IMR-90 (cell line): ENCODE results near the gene CCDC43. TPM values are rescaled to one million over a fixed set of nuclear protein-coding genes. Genes with fewer than 3 reads are reported as not detected.

ENCODE experiments used
- ATAC-seq: fragments of 200-7000 bp; cut with Tn5 transposase; 2 replicates; pipeline ENCODE4 v1.9.1; 2020; ENCODE audit warnings: low read depth, mild to moderate bottlenecking, moderate library complexity
- BruUV-seq: library from RNA; stranded (reverse); fragments of 400-500 nt; replicated peaks from 2 replicates; lab custom pipeline; 2021; lab: Mats Ljungman, UMichigan
- CTCF ChIA-PET: fragments of 300-600 bp; formaldehyde crosslinking; extraction: SDS; loops from one replicate; lab custom pipeline; 2021; ENCODE audit warnings: antibody characterized with exemption; lab: Yijun Ruan, JAX
- POLR2A ChIA-PET: fragments of 300-600 bp; sonication (Branson Sonifier 250); formaldehyde crosslinking; loops from one replicate; lab custom pipeline; 2022; ENCODE audit warnings: antibody characterized with exemption; ENCODE audit not compliant: unreplicated experiment; lab: Charles Lee
- DNase-seq: peaks from one replicate; pipeline ENCODE4 v3.0.0; 2013
- H2AFZ ChIP-seq: replicated peaks from 2 replicates; pipeline ENCODE3; 2013; ENCODE audit warnings: low read length, mild to moderate bottlenecking; ENCODE audit not compliant: poor library complexity
- H2AK5ac ChIP-seq: 2 replicates; pipeline ENCODE4 v1.6.1; 2013; ENCODE audit warnings: low read depth, low read length, inconsistent platforms
- H2AK9ac ChIP-seq: replicated peaks from 2 replicates; pipeline ENCODE3; 2013; ENCODE audit warnings: mild to moderate bottlenecking, low read depth, low read length, moderate library complexity; ENCODE audit not compliant: poor library complexity
- H2BK120ac ChIP-seq: 2 replicates; pipeline ENCODE4 v1.6.1; 2013; ENCODE audit warnings: low read depth, low read length, inconsistent platforms
- H2BK15ac ChIP-seq: 3 replicates; pipeline ENCODE4 v1.6.1; 2013; ENCODE audit warnings: low read depth, low read length, inconsistent platforms
- H2BK20ac ChIP-seq: 2 replicates; pipeline ENCODE4 v1.6.1; 2013; ENCODE audit warnings: low read depth, mild to moderate bottlenecking, inconsistent platforms, low read length, moderate library complexity
- H2BK5ac ChIP-seq: 2 replicates; pipeline ENCODE4 v1.6.1; 2013; ENCODE audit warnings: mild to moderate bottlenecking, low read depth, low read length, inconsistent platforms; ENCODE audit not compliant: poor library complexity, severe bottlenecking
- H3K14ac ChIP-seq: replicated peaks from 2 replicates; pipeline ENCODE4 v1.6.1; 2013; ENCODE audit warnings: low read depth, low read length, inconsistent platforms
- H3K18ac ChIP-seq: 2 replicates; pipeline ENCODE4 v1.6.1; 2013; ENCODE audit warnings: low read depth, low read length, control low read depth
- H3K23ac ChIP-seq: 2 replicates; pipeline ENCODE4 v1.6.1; 2013; ENCODE audit warnings: low read depth, low read length, inconsistent platforms
- H3K27ac ChIP-seq: 2 replicates; pipeline ENCODE4 v1.5.1; 2013; ENCODE audit warnings: mild to moderate bottlenecking, control low read depth, low read length; ENCODE audit not compliant: insufficient read depth
- H3K27me3 ChIP-seq: 2 replicates; pipeline ENCODE4 v1.6.1; 2013; ENCODE audit warnings: low read length; ENCODE audit not compliant: control insufficient read depth, insufficient read depth
- H3K36me3 ChIP-seq: 2 replicates; pipeline ENCODE4 v1.6.1; 2013; ENCODE audit warnings: low read length, mixed read lengths; ENCODE audit not compliant: control insufficient read depth, insufficient read depth
- H3K4ac ChIP-seq: 2 replicates; pipeline ENCODE4 v1.6.1; 2013; ENCODE audit warnings: low read depth, low read length, inconsistent platforms
- H3K4me1 ChIP-seq: 2 replicates; pipeline ENCODE4 v1.6.1; 2013; ENCODE audit warnings: low read length, mixed read lengths; ENCODE audit not compliant: control insufficient read depth, insufficient read depth
- H3K4me2 ChIP-seq: 2 replicates; pipeline ENCODE4 v1.6.1; 2013; ENCODE audit warnings: low read depth, mild to moderate bottlenecking, control low read depth, low read length, moderate library complexity
- H3K4me3 ChIP-seq: 2 replicates; pipeline ENCODE4 v1.5.1; 2013; ENCODE audit warnings: low read depth, mild to moderate bottlenecking, control low read depth, low read length, moderate library complexity; ENCODE audit not compliant: insufficient read depth
- H3K56ac ChIP-seq: 2 replicates; pipeline ENCODE4 v1.6.1; 2013; ENCODE audit warnings: low read length, inconsistent platforms; ENCODE audit not compliant: insufficient read depth; ENCODE audit errors: extremely low read depth
- H3K79me1 ChIP-seq, 2 experiments: 2 replicates each; pipeline ENCODE4 v1.6.1; 2013; ENCODE audit warnings: low read length in 2 of 2, inconsistent platforms in 1 of 2, low read depth in 1 of 2
- H3K9ac ChIP-seq: 2 replicates; pipeline ENCODE4 v1.6.1; 2013; ENCODE audit warnings: low read depth, low read length, control low read depth
- H3K9me1 ChIP-seq: 2 replicates; pipeline ENCODE4 v1.6.1; 2013; ENCODE audit warnings: low read length, inconsistent platforms; ENCODE audit not compliant: insufficient read depth
- H3K9me3 ChIP-seq: 2 replicates; pipeline ENCODE4 v1.6.1; 2013; ENCODE audit warnings: low read length; ENCODE audit not compliant: control insufficient read depth, insufficient read depth
- H4K20me1 ChIP-seq: 2 replicates; pipeline ENCODE4 v1.6.1; 2013; ENCODE audit warnings: low read length, inconsistent platforms; ENCODE audit not compliant: insufficient read depth
- H4K5ac ChIP-seq: 2 replicates; pipeline ENCODE4 v1.6.1; 2013; ENCODE audit warnings: mild to moderate bottlenecking, low read depth, low read length, control low read depth
- H4K8ac ChIP-seq, 2 experiments: 2 replicates each; pipeline ENCODE4 v1.6.1; 2013; ENCODE audit warnings: low read depth in 2 of 2, low read length in 2 of 2, control low read depth in 1 of 2, inconsistent platforms in 1 of 2
- H4K91ac ChIP-seq: 2 replicates; pipeline ENCODE4 v1.6.1; 2013; ENCODE audit warnings: low read depth, low read length, inconsistent platforms; ENCODE audit not compliant: insufficient read depth
- BHLHE40 ChIP-seq: fragments of 150-350 bp; IDR thresholded peaks from 2 replicates; pipeline ENCODE4 v1.6.1; 2016; ENCODE audit warnings: mild to moderate bottlenecking, low read depth, low read length
- CEBPB ChIP-seq: IDR thresholded peaks from 2 replicates; pipeline ENCODE4 v1.6.1; 2012; ENCODE audit warnings: low read depth, low read length, improper control_type of control experiment
- CHD1 ChIP-seq: IDR thresholded peaks from 2 replicates; pipeline ENCODE4 v1.6.1; 2012; ENCODE audit warnings: low read depth, low read length, improper control_type of control experiment
- CTCF ChIP-seq: conservative IDR thresholded peaks from 2 replicates; pipeline ENCODE4 v1.5.1; 2012; ENCODE audit warnings: mild to moderate bottlenecking, low read depth, low read length, improper control_type of control experiment
- ELK1 ChIP-seq: fragments of 150-350 bp; IDR thresholded peaks from 2 replicates; pipeline ENCODE4 v1.6.1; 2016; ENCODE audit warnings: low read depth, mild to moderate bottlenecking, low read length, moderate library complexity, borderline replicate concordance
- FOS ChIP-seq: fragments of 150-350 bp; IDR thresholded peaks from 2 replicates; pipeline ENCODE4 v1.6.1; 2016; ENCODE audit warnings: low read depth, low read length
- MAFK ChIP-seq: IDR thresholded peaks from 2 replicates; pipeline ENCODE4 v1.6.1; 2012; ENCODE audit warnings: low read depth, low read length, improper control_type of control experiment
- MAZ ChIP-seq: IDR thresholded peaks from 2 replicates; pipeline ENCODE4 v1.6.1; 2012; ENCODE audit warnings: low read depth, mild to moderate bottlenecking, low read length, improper control_type of control experiment, moderate library complexity, borderline replicate concordance
- MXI1 ChIP-seq: IDR thresholded peaks from 2 replicates; pipeline ENCODE4 v1.6.1; 2012; ENCODE audit warnings: low read depth, mild to moderate bottlenecking, low read length, moderate library complexity, borderline replicate concordance
- NFE2L2 ChIP-seq: fragments of 150-350 bp; IDR thresholded peaks from 2 replicates; pipeline ENCODE4 v1.6.1; 2016; ENCODE audit warnings: low read depth, mild to moderate bottlenecking, low read length
- POLR2A ChIP-seq: IDR thresholded peaks from 2 replicates; pipeline ENCODE4 v1.6.1; 2012; ENCODE audit warnings: mild to moderate bottlenecking, low read depth, low read length
- RAD21 ChIP-seq: IDR thresholded peaks from 2 replicates; pipeline ENCODE4 v1.6.1; 2012; ENCODE audit warnings: low read length, improper control_type of control experiment
- RCOR1 ChIP-seq: IDR thresholded peaks from 2 replicates; pipeline ENCODE4 v1.6.1; 2012; ENCODE audit warnings: mild to moderate bottlenecking, low read length, improper control_type of control experiment; ENCODE audit not compliant: insufficient replicate concordance
- RFX5 ChIP-seq: IDR thresholded peaks from 2 replicates; pipeline ENCODE4 v1.8.0; 2012; ENCODE audit warnings: low read depth, mild to moderate bottlenecking, low read length, moderate library complexity
- SMC3 ChIP-seq: fragments of 150-350 bp; IDR thresholded peaks from 2 replicates; pipeline ENCODE4 v1.6.1; 2016; ENCODE audit warnings: low read depth, mild to moderate bottlenecking, antibody characterized with exemption, low read length, moderate library complexity
- USF2 ChIP-seq: fragments of 150-350 bp; IDR thresholded peaks from 2 replicates; pipeline ENCODE4 v1.6.1; 2017; ENCODE audit warnings: mild to moderate bottlenecking, antibody characterized with exemption, low read length, low read depth
- WGBS, 2 experiments: methylation state at CpG; one replicate each; pipeline versions ENCODE4 v1.1.5 to v1.1.7; 2013; ENCODE audit warnings: missing lambda C conversion rate in 2 of 2; ENCODE audit not compliant: insufficient read length in 1 of 2; ENCODE audit errors: extremely low coverage in 2 of 2; 5-methylcytosine and 5-hydroxymethylcytosine counted together
- dilution Hi-C: fragments of 300-500 bp; cut with HindIII; formaldehyde crosslinking; loops from one replicate; pipeline ENCODE4 v1.14.3; 2018; ENCODE audit warnings: low sequenced_read_pairs; ENCODE audit not compliant: unreplicated experiment
- in situ Hi-C: fragments of 300-500 bp; cut with MboI; formaldehyde crosslinking; loops from 3 replicates; pipeline ENCODE4 v1.14.3; 2019; ENCODE audit warnings: low sequenced_read_pairs, inconsistent platforms, mixed read lengths
- intact Hi-C: fragments of 100-400 bp; cut with micrococcal nuclease; formaldehyde crosslinking; loops from 2 replicates; pipeline ENCODE4 v1.10.0; 2022
- polyA plus RNA-seq, 3 experiments: library from polyadenylated mRNA; depleted of rRNA; stranded (reverse); fragments of >200 nt; gene quantifications; 2 replicates each; pipeline ENCODE4 v1.2.3, GENCODE V29; 2012; ENCODE audit warnings: low replicate concordance in 1 of 3
- total RNA-seq: library from RNA; depleted of rRNA; stranded (reverse); fragments of >200 nt; gene quantifications from 2 replicates; pipeline ENCODE4 v1.2.3, GENCODE V29; 2012

The CCDC43 gene
- total and polyA plus RNA-seq, 2 of the 4 experiments (the other 2 are of a cell fraction) = 11.3 to 20.8 TPM

- Histone ChIP-seq H3K79me1 (peaks cover 0 to 1% of the 10 kb centered on the region in 2 experiments; a peak in 1 of 4 replicates), H2BK120ac (no peak overlapping the region), H2BK15ac (no peak overlapping the region), H4K91ac (no peak overlapping the region), H3K18ac (no peak overlapping the region), H2AK5ac (no peak overlapping the region), H4K8ac (no peak overlapping the region), H3K23ac (no peak overlapping the region), H3K9me3 (no peaks in the 10 kb centered on the region), H3K14ac (no peak overlapping the region), H3K4me2 (no peak overlapping the region), H3K27me3 (no peaks in the 10 kb centered on the region), H2BK5ac (no peak overlapping the region), H4K5ac (no peak overlapping the region), H2BK20ac (no peak overlapping the region), H3K56ac (no peak overlapping the region), H2AK9ac (no peak overlapping the region), H3K4me1 (peaks cover 2% of the 10 kb centered on the region; the same call in 1 of the 2 replicates), H3K4me3 (no peak overlapping the region), H3K9ac (no peak overlapping the region), H3K36me3 (peaks cover 3% of the 10 kb centered on the region; the same call in 1 of the 2 replicates), H3K9me1 (no peaks in the 10 kb centered on the region), H2AFZ (no peak overlapping the region), H3K27ac (no peak overlapping the region), H4K20me1 (no peaks in the 10 kb centered on the region), H3K4ac (no peak overlapping the region)
- in situ Hi-C loops (no loop called here), dilution Hi-C loops (no loop called here), intact Hi-C loops (no loop called here)
- ChIA-PET POLR2A (no interaction called here), CTCF (interaction anchor here (0.6 kb wide), 1 partner anchor 1461 kb away, joined by 11 read pairs; no protein-coding TSS in a partner anchor)
- peak; percentile 58 for ATAC-seq
- TF ChIP-seq FOS (no peak), ELK1 (no peak), CEBPB (no peak), RCOR1 (no peak), SMC3 (no peak), CTCF (no peak), USF2 (no peak), MAFK (no peak), POLR2A (no peak), BHLHE40 (no peak), NFE2L2 (no peak), RFX5 (no peak), CHD1 (no peak), RAD21 (no peak), MXI1 (no peak), MAZ (no peak)
- no TSS peak for BruUV-seq
- peak; percentile 4 for DNase-seq
- WGBS, 2 experiments = no CpG with 5 or more reads among the region's 2 CpGs
Measured at GRCh38 chr17:44673893-44674292, 15.7 kb downstream of the CCDC43 start.
